Loucy (cell line): Measurements from ENCODE around the gene VGF.

ENCODE experiments used
- EZH2phosphoT487 ChIP-seq: fragments of 200-600 bp; IDR thresholded peaks from 2 replicates; pipeline ENCODE4 v1.6.1; 2018; ENCODE audit warnings: antibody characterized with exemption, mild to moderate bottlenecking, moderate library complexity, borderline replicate concordance
- TF ChIP-seq, protein P1 (sequence below): fragments of 200-600 bp; sonication (generic); conservative IDR thresholded peaks from 2 replicates; pipeline ENCODE4 v1.5.1; 2014; ENCODE audit warnings: mild to moderate bottlenecking, antibody characterized with exemption, low read length

DNA sequence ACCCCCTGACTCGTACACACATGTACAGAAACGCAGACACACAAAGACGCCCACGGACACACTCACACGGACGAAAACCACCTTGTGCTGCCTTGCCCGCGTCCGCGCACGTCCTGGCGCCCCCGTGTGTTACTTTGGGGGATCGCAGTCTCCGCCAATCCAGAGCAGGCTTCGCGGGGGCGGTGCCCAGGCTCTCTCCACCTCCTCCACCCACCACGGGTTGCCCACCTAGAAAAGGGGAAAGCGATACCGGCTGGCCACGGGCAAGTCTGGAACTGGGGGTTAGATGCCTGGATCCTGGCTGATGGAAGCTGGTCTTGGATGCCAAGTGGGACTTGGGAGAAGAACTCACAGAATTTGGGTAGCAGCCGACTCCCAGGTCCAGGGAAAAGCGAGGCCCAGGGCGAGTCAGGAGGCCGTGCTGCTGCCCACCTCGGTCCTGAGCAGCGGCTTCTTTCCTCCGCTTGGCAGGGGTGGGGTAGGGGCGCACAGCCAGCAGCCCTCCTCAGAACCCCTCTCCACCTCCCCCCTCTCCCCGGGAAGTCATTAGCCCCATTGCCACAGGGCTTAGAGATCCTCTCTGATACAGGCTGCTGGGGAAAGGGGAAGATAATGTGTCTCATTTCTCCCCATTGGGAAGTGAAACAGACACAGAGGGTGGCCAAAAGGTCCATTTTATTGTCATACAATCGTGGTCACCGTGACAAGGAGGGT lies 4.6 kb upstream of the VGF start:
- TF ChIP-seq, protein P1, sequence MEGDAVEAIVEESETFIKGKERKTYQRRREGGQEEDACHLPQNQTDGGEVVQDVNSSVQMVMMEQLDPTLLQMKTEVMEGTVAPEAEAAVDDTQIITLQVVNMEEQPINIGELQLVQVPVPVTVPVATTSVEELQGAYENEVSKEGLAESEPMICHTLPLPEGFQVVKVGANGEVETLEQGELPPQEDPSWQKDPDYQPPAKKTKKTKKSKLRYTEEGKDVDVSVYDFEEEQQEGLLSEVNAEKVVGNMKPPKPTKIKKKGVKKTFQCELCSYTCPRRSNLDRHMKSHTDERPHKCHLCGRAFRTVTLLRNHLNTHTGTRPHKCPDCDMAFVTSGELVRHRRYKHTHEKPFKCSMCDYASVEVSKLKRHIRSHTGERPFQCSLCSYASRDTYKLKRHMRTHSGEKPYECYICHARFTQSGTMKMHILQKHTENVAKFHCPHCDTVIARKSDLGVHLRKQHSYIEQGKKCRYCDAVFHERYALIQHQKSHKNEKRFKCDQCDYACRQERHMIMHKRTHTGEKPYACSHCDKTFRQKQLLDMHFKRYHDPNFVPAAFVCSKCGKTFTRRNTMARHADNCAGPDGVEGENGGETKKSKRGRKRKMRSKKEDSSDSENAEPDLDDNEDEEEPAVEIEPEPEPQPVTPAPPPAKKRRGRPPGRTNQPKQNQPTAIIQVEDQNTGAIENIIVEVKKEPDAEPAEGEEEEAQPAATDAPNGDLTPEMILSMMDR, result peak; percentile 92
- TF ChIP-seq EZH2phosphoT487, result no peak
